GM12865 (cell line): ENCODE results near the gene GPRIN1.

ENCODE experiments used
- DNase-seq: peaks from one replicate; pipeline ENCODE4 v3.0.0; 2010; ENCODE audit warnings: low read depth
- H3K4me3 ChIP-seq: 2 replicates; pipeline ENCODE4 v1.5.1; 2011; ENCODE audit warnings: mild to moderate bottlenecking, low read depth, low read length, control low read depth
- CTCF ChIP-seq: IDR thresholded peaks from 2 replicates; pipeline ENCODE4 v1.5.1; 2011; ENCODE audit warnings: low read length, control low read depth, low read depth, inconsistent platforms; ENCODE audit not compliant: insufficient read depth; ENCODE audit errors: missing control alignments

GPRIN1 gene

GRCh38 chr5:176642675-176643490 is 32.9 kb upstream of the GPRIN1 start:
- DNase-seq: no peak
- TF ChIP-seq CTCF: no peak

GRCh38 chr5:176640616-176641015 is 30.7 kb upstream of the GPRIN1 start:
- no peak for TF ChIP-seq CTCF
- no peak overlapping the region for H3K4me3 ChIP-seq
- no peak for DNase-seq

More at GRCh38 chr5:176642675-176643490, 32.9 kb upstream of the GPRIN1 start:
- no peak overlapping the region for H3K4me3 ChIP-seq

DNA sequence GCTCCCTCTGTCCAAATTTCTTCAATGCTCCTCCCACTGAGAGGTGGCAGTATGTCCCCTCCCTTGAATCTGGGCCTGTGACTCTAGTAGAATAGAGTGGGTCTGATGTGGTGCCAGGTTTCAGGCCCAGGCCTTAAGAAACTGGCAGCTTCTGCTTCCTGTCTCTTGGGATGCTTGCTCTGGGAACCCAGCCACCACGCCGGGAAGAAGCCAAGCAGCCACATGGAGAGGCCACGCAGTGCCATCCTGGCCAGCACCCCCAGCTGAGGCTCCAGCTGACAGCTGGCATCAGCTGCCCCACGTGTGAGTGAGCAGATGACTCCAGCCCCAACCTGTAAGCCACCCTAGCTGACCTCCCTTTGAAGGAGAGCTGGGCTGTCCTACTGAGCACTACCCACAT is 30.0 kb upstream of the GPRIN1 start:
- no peak for DNase-seq
- no peak overlapping the region for H3K4me3 ChIP-seq
- TF ChIP-seq CTCF: no peak

- no peak for TF ChIP-seq CTCF
- DNase-seq: no peak
- no peak overlapping the region for H3K4me3 ChIP-seq
Observed at GRCh38 chr5:176639208-176639607, 29.3 kb upstream of the GPRIN1 start.

GRCh38 chr5:176638437-176638836 is 28.5 kb upstream of the GPRIN1 start:
- no peak for DNase-seq
- H3K4me3 ChIP-seq: no peak overlapping the region
- no peak for TF ChIP-seq CTCF

DNA sequence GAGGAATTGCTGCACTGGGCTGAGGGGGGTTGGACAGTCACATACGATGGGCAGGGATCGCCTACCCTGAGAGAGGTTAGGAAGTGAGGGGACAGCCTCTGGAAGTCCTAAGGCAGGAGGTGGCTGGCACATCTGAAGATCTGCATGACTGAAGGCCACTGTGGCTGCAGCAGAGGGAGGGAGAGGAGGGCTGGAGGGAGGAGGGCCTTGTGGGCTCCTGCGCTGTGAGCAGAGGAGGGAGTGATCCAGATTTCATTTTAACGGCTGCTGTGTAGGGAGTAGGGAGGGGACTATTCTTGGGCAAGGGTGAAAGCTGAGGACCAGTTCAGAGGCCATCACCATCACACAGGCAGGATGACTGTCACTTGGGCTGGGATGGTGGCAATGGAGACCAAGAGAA is 27.6 kb upstream of the GPRIN1 start:
- no peak for DNase-seq
- H3K4me3 ChIP-seq: no peak overlapping the region
- TF ChIP-seq CTCF: no peak

DNA sequence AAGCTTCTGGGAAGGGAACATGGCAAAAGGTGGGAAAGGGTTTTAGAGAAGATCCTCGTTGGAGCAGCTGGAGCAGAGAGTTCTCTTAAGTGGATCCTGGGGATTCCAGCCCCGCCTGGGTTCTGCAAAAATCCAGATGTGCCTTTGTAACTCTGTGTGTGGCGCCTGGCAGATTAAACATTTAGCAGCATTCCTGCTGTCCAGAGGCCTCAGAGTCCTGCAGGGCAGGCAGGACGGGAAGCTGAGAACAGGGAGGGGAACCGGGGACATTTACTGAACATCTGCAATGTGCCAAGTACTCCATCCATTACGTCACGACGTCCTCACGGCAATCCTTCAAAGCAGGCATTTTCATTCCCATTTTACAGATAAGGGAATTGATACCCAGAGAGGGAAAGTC is 26.5 kb upstream of the GPRIN1 start:
- DNase-seq: no peak
- no peak overlapping the region for H3K4me3 ChIP-seq
- TF ChIP-seq CTCF: no peak
